WTC11 (cell line): ENCODE measurements around the gene SRMS. TPM values are rescaled to one million over a fixed set of nuclear protein-coding genes. Genes with fewer than 3 reads are reported as not detected.

Source experiments
- ATAC-seq: fragments of 200-7000 bp; cut with Tn5 transposase; 2 replicates; pipeline ENCODE4 v1.10.0; 2021; ENCODE audit warnings: mild to moderate bottlenecking, moderate library complexity
- CTCF ChIA-PET: fragments of 300-600 bp; sonication (Branson Sonifier 250); formaldehyde crosslinking; loops from one replicate; lab custom pipeline; 2021; ENCODE audit warnings: antibody characterized with exemption; lab: Charles Lee
- POLR2A ChIA-PET: fragments of 350-600 bp; sonication (Branson Sonifier 250); formaldehyde crosslinking; loops from one replicate; lab custom pipeline; 2021; ENCODE audit warnings: antibody characterized with exemption; lab: Charles Lee
- DNase-seq: peaks from one replicate; pipeline ENCODE4 v3.0.0; 2021; ENCODE audit warnings: low spot score
- H3K27ac Mint-ChIP-seq: 2 replicates; pipeline ENCODE4 v1.8.0; 2021; ENCODE audit warnings: mixed read lengths
- H3K27me3 Mint-ChIP-seq: 2 replicates; pipeline ENCODE4 v1.8.0; 2021; ENCODE audit warnings: low read depth, mild to moderate bottlenecking, moderate library complexity, mixed read lengths
- H3K36me3 Mint-ChIP-seq: 2 replicates; pipeline ENCODE4 v1.8.0; 2021; ENCODE audit warnings: mixed read lengths
- H3K4me1 Mint-ChIP-seq: 2 replicates; pipeline ENCODE4 v1.8.0; 2022; ENCODE audit warnings: mixed read lengths
- H3K4me3 Mint-ChIP-seq: 2 replicates; pipeline ENCODE4 v1.8.0; 2021; ENCODE audit warnings: mild to moderate bottlenecking, moderate library complexity, mixed read lengths
- H3K9me3 Mint-ChIP-seq: 2 replicates; pipeline ENCODE4 v1.8.0; 2021; ENCODE audit warnings: mixed read lengths
- ATF1 ChIP-seq: sonication (generic); formaldehyde crosslinking; IDR thresholded peaks from 2 replicates; pipeline ENCODE4 v1.8.1; 2023; ENCODE audit warnings: mild to moderate bottlenecking, moderate library complexity, missing genetic modification reagents
- ATF3 ChIP-seq: sonication (generic); formaldehyde crosslinking; conservative IDR thresholded peaks from 2 replicates; pipeline ENCODE4 v1.8.1; 2022; ENCODE audit warnings: mild to moderate bottlenecking, missing genetic modification reagents
- CREB1 ChIP-seq: sonication (generic); formaldehyde crosslinking; IDR thresholded peaks from 2 replicates; pipeline ENCODE4 v1.8.0; 2023; ENCODE audit warnings: mild to moderate bottlenecking, missing genetic modification reagents
- CREM ChIP-seq: sonication (generic); formaldehyde crosslinking; IDR thresholded peaks from 2 replicates; pipeline ENCODE4 v1.8.1; 2022; ENCODE audit warnings: mild to moderate bottlenecking, missing genetic modification reagents, moderate library complexity
- ELF4 ChIP-seq: sonication (generic); formaldehyde crosslinking; IDR thresholded peaks from 2 replicates; pipeline ENCODE4 v1.8.1; 2022; ENCODE audit warnings: low read depth, mild to moderate bottlenecking, moderate library complexity, missing genetic modification reagents
- EMX1 ChIP-seq: fragments of 250-450 bp; sonication (Bioruptor Pico); IDR thresholded peaks from 2 replicates; pipeline ENCODE4 v1.8.0; 2021; ENCODE audit warnings: mild to moderate bottlenecking
- ETV6 ChIP-seq: sonication (generic); formaldehyde crosslinking; IDR thresholded peaks from 2 replicates; pipeline ENCODE4 v1.8.1; 2022; ENCODE audit warnings: mild to moderate bottlenecking, missing genetic modification reagents
- FOXJ3 ChIP-seq: sonication (generic); formaldehyde crosslinking; IDR thresholded peaks from 2 replicates; pipeline ENCODE4 v1.9.0; 2021; ENCODE audit warnings: missing genetic modification reagents, mild to moderate bottlenecking, borderline replicate concordance
- FOXK1 ChIP-seq: sonication (generic); formaldehyde crosslinking; IDR thresholded peaks from 2 replicates; pipeline ENCODE4 v1.8.0; 2022; ENCODE audit warnings: mild to moderate bottlenecking, moderate library complexity, missing genetic modification reagents
- FOXP1 ChIP-seq: sonication (generic); formaldehyde crosslinking; IDR thresholded peaks from 2 replicates; pipeline ENCODE4 v1.8.0; 2022; ENCODE audit warnings: missing genetic modification reagents, mild to moderate bottlenecking, moderate library complexity, borderline replicate concordance
- FOXP4 ChIP-seq: sonication (generic); formaldehyde crosslinking; IDR thresholded peaks from 2 replicates; pipeline ENCODE4 v1.8.0; 2022; ENCODE audit warnings: mild to moderate bottlenecking, missing genetic modification reagents
- GABPB1 ChIP-seq: sonication (generic); formaldehyde crosslinking; IDR thresholded peaks from 2 replicates; pipeline ENCODE4 v1.8.1; 2023; ENCODE audit warnings: mild to moderate bottlenecking, missing genetic modification reagents
- JAZF1 ChIP-seq: fragments of 250-450 bp; sonication (Bioruptor Pico); IDR thresholded peaks from 2 replicates; pipeline ENCODE4 v1.9.0; 2021; ENCODE audit warnings: moderate library complexity, mild to moderate bottlenecking, inconsistent platforms
- JUN ChIP-seq: sonication (generic); formaldehyde crosslinking; IDR thresholded peaks from 2 replicates; pipeline ENCODE4 v1.8.0; 2023; ENCODE audit warnings: mild to moderate bottlenecking, missing genetic modification reagents
- MAX ChIP-seq: sonication (generic); formaldehyde crosslinking; IDR thresholded peaks from 2 replicates; pipeline ENCODE4 v1.8.0; 2022; ENCODE audit warnings: mild to moderate bottlenecking, missing genetic modification reagents
- NFATC4 ChIP-seq: fragments of 250-450 bp; sonication (Bioruptor Pico); IDR thresholded peaks from 2 replicates; pipeline ENCODE4 v1.9.0; 2021; ENCODE audit warnings: mild to moderate bottlenecking
- NR2C2 ChIP-seq: sonication (generic); formaldehyde crosslinking; IDR thresholded peaks from 2 replicates; pipeline ENCODE4 v1.8.0; 2022; ENCODE audit warnings: mild to moderate bottlenecking, missing genetic modification reagents
- SMAD3 ChIP-seq: sonication (generic); formaldehyde crosslinking; IDR thresholded peaks from 2 replicates; pipeline ENCODE4 v1.8.0; 2022; ENCODE audit warnings: missing genetic modification reagents, mild to moderate bottlenecking, borderline replicate concordance
- SP1 ChIP-seq: sonication (generic); formaldehyde crosslinking; conservative IDR thresholded peaks from 2 replicates; pipeline ENCODE4 v1.8.1; 2022; ENCODE audit warnings: missing genetic modification reagents
- TEAD1 ChIP-seq: sonication (generic); formaldehyde crosslinking; IDR thresholded peaks from 2 replicates; pipeline ENCODE4 v1.8.0; 2022; ENCODE audit warnings: mild to moderate bottlenecking, missing genetic modification reagents
- TP53 ChIP-seq: sonication (generic); formaldehyde crosslinking; IDR thresholded peaks from 2 replicates; pipeline ENCODE4 v1.8.1; 2023; ENCODE audit warnings: mild to moderate bottlenecking, missing genetic modification reagents
- ZNF138 ChIP-seq: sonication (generic); formaldehyde crosslinking; conservative IDR thresholded peaks from 2 replicates; pipeline ENCODE4 v1.8.1; 2022; ENCODE audit warnings: mild to moderate bottlenecking, moderate library complexity, missing genetic modification reagents
- ZNF232 ChIP-seq: sonication (generic); formaldehyde crosslinking; IDR thresholded peaks from 2 replicates; pipeline ENCODE4 v1.8.0; 2022; ENCODE audit warnings: mild to moderate bottlenecking, missing genetic modification reagents
- ZNF423 ChIP-seq: fragments of 250-450 bp; sonication (Bioruptor Pico); IDR thresholded peaks from 2 replicates; pipeline ENCODE4 v2.1.2; 2022; ENCODE audit warnings: mild to moderate bottlenecking, moderate library complexity
- total RNA-seq: library from RNA; stranded (reverse); gene quantifications from 3 replicates; pipeline ENCODE4 v1.2.3, GENCODE V29; 2021
- TF ChIP-seq, protein P1 (sequence below): sonication (generic); formaldehyde crosslinking; IDR thresholded peaks from 2 replicates; pipeline ENCODE4 v1.8.1; 2022; ENCODE audit warnings: missing genetic modification reagents, borderline replicate concordance
- TF ChIP-seq, protein P2 (sequence below): fragments of 250-450 bp; sonication (Bioruptor Pico); IDR thresholded peaks from 2 replicates; pipeline ENCODE4 v1.8.0; 2021; ENCODE audit warnings: mild to moderate bottlenecking
- TF ChIP-seq, protein P3 (sequence below): fragments of 250-450 bp; sonication (Bioruptor Pico); IDR thresholded peaks from 2 replicates; pipeline ENCODE4 v1.9.0; 2021; ENCODE audit warnings: mild to moderate bottlenecking

SRMS gene
- total RNA-seq, 1 experiment from 2014 or later, result 0.26 TPM

GRCh38 chr20:63520504-63520933 lies 27.0 kb downstream of the SRMS start, which contains the start of gene PPDPF:
TSS of gene PPDPF (plus strand) at chr20:63520765. CDS start at chr20:63521309, 544 bp downstream.
- Mint-ChIP-seq H3K27me3 (peaks cover 9% of the 10 kb centered on the region; the same call in 1 of the 2 replicates), H3K36me3 (peaks cover 21% of the 10 kb centered on the region), H3K4me3 (peak within 1 kb of the TSS; percentile 88), H3K4me1 (peaks cover 14% of the 10 kb centered on the region), H3K27ac (peak within 1 kb of the TSS; percentile 79), H3K9me3 (peaks cover 8% of the 10 kb centered on the region; the same call in 1 of the 2 replicates)
- DNase-seq, result peak; percentile 78
- ATAC-seq, result peak; percentile 72
- no peak for TF ChIP-seq MAX (CRISPR knock-in tag)
- no peak for TF ChIP-seq FOXJ3 (CRISPR knock-in tag)
- TF ChIP-seq EMX1, result 0 out of 2 replicates have a peak, but pooled peaks have one; percentile 26
- 0 out of 2 replicates have a peak, but pooled peaks have one; percentile 18 for TF ChIP-seq CREM
- no peak for TF ChIP-seq TP53
- TF ChIP-seq, protein P1, sequence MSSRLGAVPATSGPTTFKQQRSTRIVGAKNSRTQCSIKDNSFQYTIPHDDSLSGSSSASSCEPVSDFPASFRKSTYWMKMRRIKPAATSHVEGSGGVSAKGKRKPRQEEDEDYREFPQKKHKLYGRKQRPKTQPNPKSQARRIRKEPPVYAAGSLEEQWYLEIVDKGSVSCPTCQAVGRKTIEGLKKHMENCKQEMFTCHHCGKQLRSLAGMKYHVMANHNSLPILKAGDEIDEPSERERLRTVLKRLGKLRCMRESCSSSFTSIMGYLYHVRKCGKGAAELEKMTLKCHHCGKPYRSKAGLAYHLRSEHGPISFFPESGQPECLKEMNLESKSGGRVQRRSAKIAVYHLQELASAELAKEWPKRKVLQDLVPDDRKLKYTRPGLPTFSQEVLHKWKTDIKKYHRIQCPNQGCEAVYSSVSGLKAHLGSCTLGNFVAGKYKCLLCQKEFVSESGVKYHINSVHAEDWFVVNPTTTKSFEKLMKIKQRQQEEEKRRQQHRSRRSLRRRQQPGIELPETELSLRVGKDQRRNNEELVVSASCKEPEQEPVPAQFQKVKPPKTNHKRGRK, result no peak
- no peak for TF ChIP-seq JAZF1
- TF ChIP-seq FOXK1 (CRISPR knock-in tag), result no peak
- peak; percentile 76 for TF ChIP-seq FOXP4 (CRISPR knock-in tag)
- peak; percentile 78 for TF ChIP-seq SP1 (CRISPR knock-in tag)
- TF ChIP-seq JUN, result no peak
- no peak for TF ChIP-seq SMAD3 (CRISPR knock-in tag)
- TF ChIP-seq, protein P2, sequence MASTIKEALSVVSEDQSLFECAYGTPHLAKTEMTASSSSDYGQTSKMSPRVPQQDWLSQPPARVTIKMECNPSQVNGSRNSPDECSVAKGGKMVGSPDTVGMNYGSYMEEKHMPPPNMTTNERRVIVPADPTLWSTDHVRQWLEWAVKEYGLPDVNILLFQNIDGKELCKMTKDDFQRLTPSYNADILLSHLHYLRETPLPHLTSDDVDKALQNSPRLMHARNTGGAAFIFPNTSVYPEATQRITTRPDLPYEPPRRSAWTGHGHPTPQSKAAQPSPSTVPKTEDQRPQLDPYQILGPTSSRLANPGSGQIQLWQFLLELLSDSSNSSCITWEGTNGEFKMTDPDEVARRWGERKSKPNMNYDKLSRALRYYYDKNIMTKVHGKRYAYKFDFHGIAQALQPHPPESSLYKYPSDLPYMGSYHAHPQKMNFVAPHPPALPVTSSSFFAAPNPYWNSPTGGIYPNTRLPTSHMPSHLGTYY (CRISPR knock-in tag), result peak; percentile 26; the same call in 1 of the 2 replicates
- peak; percentile 21; the same call in 1 of the 2 replicates for TF ChIP-seq ZNF232 (CRISPR knock-in tag)
- ChIA-PET CTCF (interaction anchor here (0.6 to 4.4 kb wide), 16 partner anchors 9 to 460 kb away, joined by 3 to 50 read pairs (median 5); partner anchors contain the start of genes GMEB2, PRPF6 and PTK6), POLR2A (interaction anchor here (1.3 to 1.8 kb wide), 5 partner anchors 14 to 133 kb away, joined by 3 to 5 read pairs (median 4); partner anchors contain the start of genes GMEB2 and STMN3)

DNA sequence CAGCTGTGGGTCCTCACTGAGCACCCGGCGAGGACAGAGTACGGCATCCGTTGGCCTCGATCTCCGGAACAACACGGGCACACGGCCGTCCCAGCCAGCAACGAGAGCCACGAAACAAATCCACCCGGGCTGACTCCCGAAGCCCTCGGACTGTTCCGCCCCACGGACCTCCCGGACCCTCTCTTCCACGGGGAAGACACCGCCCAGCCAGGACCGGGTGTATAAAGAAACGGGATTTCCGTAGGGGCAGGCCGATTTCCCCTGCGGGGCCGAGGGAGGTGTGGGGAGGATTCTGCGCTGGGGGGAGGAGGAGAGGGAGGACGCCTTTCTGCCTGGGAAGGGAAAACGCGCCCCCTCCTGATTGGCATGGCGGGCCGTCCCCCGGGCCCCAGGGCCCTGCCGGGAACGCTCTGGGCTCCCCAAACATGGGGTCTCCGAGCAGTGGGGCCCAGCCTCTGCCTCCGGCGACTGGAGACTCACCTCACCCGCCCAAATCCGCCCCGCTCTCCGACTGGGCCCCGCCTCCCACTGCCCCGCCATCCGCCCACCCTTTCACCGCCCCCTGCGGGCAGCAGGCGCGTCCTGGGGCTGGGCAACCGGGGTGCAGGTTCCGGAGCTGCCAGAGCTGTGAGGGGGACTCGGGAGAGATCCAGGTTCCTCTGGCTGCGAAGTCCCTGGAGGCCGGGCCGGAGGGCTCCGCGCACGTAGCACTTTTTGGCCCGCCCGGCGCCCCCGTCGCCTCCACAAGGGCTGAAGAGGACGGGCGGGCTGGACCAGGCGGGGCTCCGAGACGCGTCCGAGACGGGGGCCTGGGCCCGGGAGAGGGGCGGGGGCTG lies 27.7 kb downstream of the SRMS start:
- Mint-ChIP-seq H3K4me1 (peaks cover 14% of the 10 kb centered on the region), H3K9me3 (peaks cover 8% of the 10 kb centered on the region; the same call in 1 of the 2 replicates), H3K4me3 (peak overlapping the region; percentile 74), H3K36me3 (peaks cover 21% of the 10 kb centered on the region), H3K27ac (no peak overlapping the region), H3K27me3 (peaks cover 9% of the 10 kb centered on the region; the same call in 1 of the 2 replicates)
- peak; percentile 70 for DNase-seq
- POLR2A ChIA-PET, result interaction anchor here (1.3 to 1.8 kb wide), 2 partner anchors 15 to 107 kb away, joined by 3 to 4 read pairs; partner anchors contain the start of gene GMEB2
- CTCF ChIA-PET, result interaction anchor here (0.6 to 4.4 kb wide), 17 partner anchors 9 to 460 kb away, joined by 3 to 50 read pairs (median 5); partner anchors contain the start of genes GMEB2, PRPF6 and PTK6
- peak; percentile 38 for ATAC-seq
- no peak for TF ChIP-seq ATF1 (CRISPR knock-in tag)
- TF ChIP-seq CREB1 (CRISPR knock-in tag), result no peak
- no peak for TF ChIP-seq ZNF138
- no peak for TF ChIP-seq NR2C2
- no peak for TF ChIP-seq GABPB1 (CRISPR knock-in tag)
- no peak for TF ChIP-seq JAZF1
- no peak for TF ChIP-seq ELF4 (CRISPR knock-in tag)
- TF ChIP-seq ATF3 (CRISPR knock-in tag), result no peak
- no peak for TF ChIP-seq ETV6 (CRISPR knock-in tag)
- TF ChIP-seq, protein P2 (CRISPR knock-in tag), result no peak
- TF ChIP-seq, protein P3, sequence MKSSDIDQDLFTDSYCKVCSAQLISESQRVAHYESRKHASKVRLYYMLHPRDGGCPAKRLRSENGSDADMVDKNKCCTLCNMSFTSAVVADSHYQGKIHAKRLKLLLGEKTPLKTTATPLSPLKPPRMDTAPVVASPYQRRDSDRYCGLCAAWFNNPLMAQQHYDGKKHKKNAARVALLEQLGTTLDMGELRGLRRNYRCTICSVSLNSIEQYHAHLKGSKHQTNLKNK (CRISPR knock-in tag), result no peak
- no peak for TF ChIP-seq NFATC4 (CRISPR knock-in tag)
- peak; percentile 48; the same call in 1 of the 2 replicates for TF ChIP-seq ZNF423 (CRISPR knock-in tag)
- TF ChIP-seq TEAD1, result no peak
- 0 out of 2 replicates have a peak, but pooled peaks have one; percentile 46 for TF ChIP-seq FOXP1 (CRISPR knock-in tag)
